GM12892 (cell line): ENCODE measurements around the gene NOTCH2.

Experiments
- DNase-seq: peaks from one replicate; pipeline ENCODE4 v3.0.0; 2011; ENCODE audit not compliant: insufficient read length
- FAIRE-seq: peaks from 2 replicates; lab custom pipeline; 2011; peaks lifted over from hg19 to GRCh38; lab: Jason Lieb, UNC
- POLR2A ChIP-seq: IDR thresholded peaks from 2 replicates; pipeline ENCODE4 v1.6.1; 2011; ENCODE audit warnings: low read depth, low read length, control low read depth
- POLR2AphosphoS5 ChIP-seq: IDR thresholded peaks from 2 replicates; pipeline ENCODE4 v1.6.1; 2011; ENCODE audit warnings: low read depth, low read length, control low read depth
- TAF1 ChIP-seq: IDR thresholded peaks from 2 replicates; pipeline ENCODE4 v1.6.1; 2011; ENCODE audit warnings: low read depth, mild to moderate bottlenecking, control low read depth, low read length, borderline replicate concordance

NOTCH2 gene

GRCh38 chr1:119953266-119953998 is 116.0 kb downstream of the NOTCH2 start:
- FAIRE-seq, result no peak
- TF ChIP-seq TAF1 (no peak), POLR2AphosphoS5 (no peak), POLR2A (no peak)
- DNase-seq, result no peak

- TF ChIP-seq POLR2AphosphoS5 (no peak), POLR2A (no peak), TAF1 (no peak)
- DNase-seq (no peak), FAIRE-seq (no peak)
Measured at GRCh38 chr1:119952496-119952895, 117.0 kb downstream of the NOTCH2 start.

GRCh38 chr1:119948342-119949214 is 120.9 kb downstream of the NOTCH2 start:
- no peak for TF ChIP-seq POLR2A
- TF ChIP-seq TAF1, result no peak
- no peak for TF ChIP-seq POLR2AphosphoS5
- DNase-seq (no peak), FAIRE-seq (peak; percentile 82)

GRCh38 chr1:119947468-119947867 is 122.0 kb downstream of the NOTCH2 start:
- TF ChIP-seq POLR2A (no peak), TAF1 (no peak), POLR2AphosphoS5 (no peak)
- no peak for DNase-seq
- FAIRE-seq, result no peak

- FAIRE-seq (no peak), DNase-seq (no peak)
- no peak for TF ChIP-seq POLR2AphosphoS5
- TF ChIP-seq POLR2A, result no peak
- TF ChIP-seq TAF1, result no peak
Measured at GRCh38 chr1:119946724-119947123, 122.7 kb downstream of the NOTCH2 start.

GRCh38 chr1:119943216-119943615 is 126.2 kb downstream of the NOTCH2 start:
- FAIRE-seq (no peak), DNase-seq (no peak)
- TF ChIP-seq TAF1, result no peak
- no peak for TF ChIP-seq POLR2A
- TF ChIP-seq POLR2AphosphoS5, result no peak

GRCh38 chr1:119941392-119941791 is 128.1 kb downstream of the NOTCH2 start:
- no peak for FAIRE-seq

GRCh38 chr1:119940697-119941096 is 128.8 kb downstream of the NOTCH2 start:
- DNase-seq (no peak), FAIRE-seq (no peak)
- TF ChIP-seq TAF1, result no peak
- TF ChIP-seq POLR2A, result no peak
- no peak for TF ChIP-seq POLR2AphosphoS5

More at GRCh38 chr1:119941392-119941791, 128.1 kb downstream of the NOTCH2 start:
- DNase-seq, result no peak
- TF ChIP-seq POLR2AphosphoS5, result no peak
- TF ChIP-seq POLR2A, result no peak
- no peak for TF ChIP-seq TAF1

GRCh38 chr1:119937198-119937597 is 132.3 kb downstream of the NOTCH2 start:
- FAIRE-seq (no peak), DNase-seq (no peak)
- TF ChIP-seq POLR2AphosphoS5 (no peak), POLR2A (no peak), TAF1 (no peak)

GRCh38 chr1:119935915-119936314 is 133.5 kb downstream of the NOTCH2 start:
- TF ChIP-seq POLR2AphosphoS5 (no peak), TAF1 (no peak), POLR2A (no peak)
- FAIRE-seq (no peak), DNase-seq (no peak)

- DNase-seq (no peak), FAIRE-seq (no peak)
- TF ChIP-seq POLR2AphosphoS5, result no peak
- TF ChIP-seq TAF1, result no peak
- TF ChIP-seq POLR2A, result no peak
Measured at GRCh38 chr1:119935373-119935772, 134.1 kb downstream of the NOTCH2 start.
